ENCODE measurements around the gene RAB4A. TPM values are rescaled to one million over a fixed set of nuclear protein-coding genes. Genes with fewer than 3 reads are reported as not detected.
"Not testable (repeated sequence)": the region's sequence is repeated elsewhere in the genome, so short reads cannot be mapped to it uniquely, and the experiment has no call there.

The RAB4A gene
- polyA plus RNA-seq, 3 donors: 53.5 to 60.3 (median 54.4) TPM

DNA sequence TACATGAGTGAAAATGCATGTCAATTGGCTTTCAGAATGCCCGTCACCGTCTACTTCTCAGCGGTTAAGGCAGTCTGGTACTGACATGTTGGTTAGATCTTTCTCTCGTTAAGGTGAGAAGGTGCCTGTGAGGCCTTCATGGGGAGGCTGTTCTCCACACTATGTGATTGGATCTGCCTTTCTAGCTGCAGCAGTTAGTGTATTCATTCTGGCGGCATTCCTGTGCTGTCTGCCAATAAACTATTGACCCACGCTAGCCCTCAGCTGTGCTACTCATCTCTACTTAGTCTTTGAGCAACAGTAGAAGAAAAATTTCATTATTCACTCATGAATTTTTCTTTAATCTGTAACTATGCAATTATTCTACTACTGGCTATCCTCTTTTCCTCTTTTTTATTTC, 39.9 kb downstream of the RAB4A start:
- DNase-seq (ENCODE audit: extremely low read depth in 1 of 11, low read depth in 9 of 11, low spot score in 4 of 11): no peak

DNA sequence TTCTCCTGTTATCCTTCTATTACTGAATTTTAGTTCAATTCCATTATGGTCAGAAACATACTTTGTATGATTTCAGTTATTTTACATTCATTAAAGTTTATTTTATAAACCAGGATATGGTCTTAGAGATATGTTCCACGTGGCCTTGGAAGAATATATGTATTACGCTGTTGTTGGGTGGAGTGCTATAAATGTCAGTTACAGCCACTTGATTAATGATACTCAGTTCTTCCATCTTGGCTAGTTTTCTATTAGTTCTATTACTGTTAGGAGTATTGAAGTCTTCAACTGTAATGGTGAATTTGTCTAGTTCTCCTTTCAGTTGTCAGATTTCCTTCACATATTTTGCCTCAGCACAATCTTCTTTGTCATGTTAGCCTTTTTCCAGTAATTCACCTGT, 45.3 kb downstream of the RAB4A start:
- DNase-seq (ENCODE audit: extremely low read depth in 1 of 11, low read depth in 9 of 11, low spot score in 4 of 11): no peak

DNA sequence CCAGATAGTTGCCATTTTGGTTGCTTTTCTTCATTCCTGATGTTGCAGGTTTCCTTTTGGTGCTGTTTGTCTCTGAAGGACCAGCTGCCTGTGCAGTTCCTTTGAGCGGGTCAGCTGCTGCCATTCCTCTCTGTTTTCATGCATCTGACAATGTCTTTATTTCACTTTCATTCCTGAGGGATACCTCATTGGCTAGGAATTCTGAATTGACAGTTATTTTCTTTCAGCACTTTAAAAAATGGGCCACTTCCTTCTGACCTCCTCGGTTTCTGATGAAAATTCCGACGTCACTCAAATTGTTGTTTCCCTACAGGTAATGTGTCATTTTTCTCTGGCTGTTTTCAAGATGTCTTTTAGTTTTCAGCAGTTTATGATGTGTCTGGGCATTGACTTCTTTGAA, 47.1 kb downstream of the RAB4A start:
- DNase-seq (ENCODE audit: extremely low read depth in 1 of 11, low read depth in 9 of 11, low spot score in 4 of 11): no peak

DNA sequence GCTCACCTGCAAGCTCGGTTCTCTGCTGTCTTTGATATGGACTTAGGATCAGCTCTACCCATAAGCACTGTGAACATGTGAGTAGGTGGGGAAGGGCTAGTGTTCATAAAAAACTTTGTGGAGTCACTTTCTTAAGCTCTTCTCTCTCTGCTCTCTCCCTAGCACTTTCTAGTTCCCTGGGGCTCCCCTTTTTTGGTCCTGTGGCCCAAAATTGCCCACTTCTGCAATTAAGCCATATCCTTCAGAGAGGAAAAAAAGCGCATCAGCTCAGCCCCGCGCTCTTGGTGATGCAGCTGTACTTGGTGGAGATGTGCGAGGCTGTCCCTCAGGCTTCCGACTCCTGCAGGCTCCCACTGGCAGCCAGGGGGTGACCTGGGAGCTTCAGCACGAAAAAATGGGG, 48.6 kb downstream of the RAB4A start:
- no peak for DNase-seq (ENCODE audit: extremely low read depth in 1 of 11, low read depth in 9 of 11, low spot score in 4 of 11)

DNA sequence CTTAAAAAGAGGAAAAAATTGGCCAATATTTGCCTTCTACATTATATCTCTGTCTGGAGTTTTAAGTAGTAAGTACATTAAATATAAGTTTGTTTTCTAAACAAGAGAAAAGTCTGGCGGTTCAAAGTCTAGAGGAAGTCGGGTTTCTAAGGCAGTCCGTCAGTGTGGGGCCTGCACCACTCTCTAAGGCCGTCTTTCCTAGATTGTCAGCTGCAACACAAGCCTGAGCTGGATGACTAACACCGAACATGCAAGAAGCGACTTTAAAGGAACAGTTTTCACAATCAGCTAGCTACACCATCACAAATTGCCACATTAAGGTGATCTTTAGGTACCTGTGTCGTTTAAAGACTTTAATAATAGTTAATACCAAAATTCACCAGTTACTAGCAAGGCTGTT, 52.3 kb downstream of the RAB4A start:
- no peak for DNase-seq (ENCODE audit: extremely low read depth in 1 of 11, low read depth in 9 of 11, low spot score in 4 of 11)

DNA sequence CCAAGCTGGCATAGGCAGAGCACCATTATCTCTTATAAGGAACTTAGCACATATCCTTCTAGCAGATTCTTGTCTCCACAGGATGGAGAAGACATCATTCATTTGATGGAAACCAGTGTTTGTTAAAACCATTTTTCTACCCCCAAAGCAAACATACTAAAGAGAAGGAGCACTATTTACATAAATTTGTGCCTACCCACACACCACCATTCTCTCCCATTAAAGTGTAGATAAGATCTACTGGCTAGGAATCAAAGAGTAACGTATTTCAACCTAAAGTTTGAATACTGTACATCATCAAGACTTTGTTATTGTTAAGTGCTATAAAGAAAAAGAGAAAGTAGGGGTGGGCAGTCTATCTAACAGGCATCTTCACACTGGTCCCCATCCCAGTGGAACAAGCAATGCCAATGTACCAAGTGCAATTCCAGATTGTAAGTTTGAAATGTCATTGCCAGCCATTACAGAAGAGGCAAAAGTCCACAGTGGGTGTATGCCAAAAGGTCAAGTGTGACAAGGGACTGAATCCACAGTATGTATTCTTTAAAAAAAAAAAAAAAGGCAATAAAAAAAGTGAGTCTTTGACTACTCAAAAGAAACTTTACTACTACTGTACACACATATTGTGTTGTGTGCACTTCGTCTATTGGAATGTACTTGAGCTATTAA, 53.1 kb downstream of the RAB4A start:
- DNase-seq (ENCODE audit: extremely low read depth in 1 of 11, low read depth in 9 of 11, low spot score in 4 of 11): no peak

DNA sequence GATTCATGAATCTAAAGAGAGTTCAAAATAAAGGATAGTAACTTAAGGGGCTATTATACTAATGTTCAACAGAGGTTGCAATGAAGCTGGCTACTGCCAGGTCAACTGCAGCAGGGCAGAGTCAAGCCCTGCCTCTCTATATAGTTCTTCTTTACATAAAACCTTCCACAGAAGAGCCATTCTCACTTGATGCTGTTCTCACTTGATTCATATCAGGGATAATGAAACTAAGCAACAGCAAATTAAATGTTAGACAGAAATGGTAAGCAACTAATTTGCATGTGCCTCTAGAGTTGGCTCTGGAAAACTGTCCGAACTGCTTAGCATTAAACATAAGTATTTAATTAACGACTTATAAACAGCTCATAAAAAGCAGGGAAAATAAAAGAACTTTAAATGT, 54.5 kb downstream of the RAB4A start:
- no peak for DNase-seq (ENCODE audit: extremely low read depth in 1 of 11, low read depth in 9 of 11, low spot score in 4 of 11)

DNA sequence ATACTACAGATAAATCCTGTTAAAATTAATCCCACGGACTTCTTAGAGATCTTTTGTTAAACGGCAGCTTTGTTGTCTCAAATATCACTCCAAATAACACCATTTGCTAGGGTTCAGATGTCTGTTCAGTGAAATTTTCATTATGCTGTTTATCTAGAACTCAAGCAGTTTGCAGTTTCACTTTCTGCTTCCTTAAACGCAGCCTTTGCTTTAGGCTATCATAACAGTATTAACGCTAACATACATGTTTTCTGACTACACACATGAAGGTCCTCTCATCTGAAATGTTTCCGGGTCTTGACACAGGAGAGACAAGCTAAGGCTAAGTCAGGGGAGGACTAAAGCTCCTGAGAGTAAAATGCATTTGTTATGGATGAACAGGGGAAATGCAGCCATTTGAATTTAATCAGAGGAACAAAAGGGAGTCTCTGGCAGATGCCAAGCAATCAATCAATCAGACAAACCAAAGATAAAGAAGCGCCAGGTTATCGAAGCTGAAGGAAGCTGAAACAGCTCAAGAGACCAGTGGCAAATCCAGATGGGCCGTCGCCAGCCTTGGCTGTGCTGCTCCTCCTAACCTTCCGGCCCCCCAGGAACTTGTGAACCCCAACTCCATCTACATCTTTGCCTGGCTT, 55.1 kb downstream of the RAB4A start:
- peak in 5 of 11 donors; percentile 9 to 27 (median 14) for DNase-seq (ENCODE audit: extremely low read depth in 1 of 11, low read depth in 9 of 11, low spot score in 4 of 11)

DNA sequence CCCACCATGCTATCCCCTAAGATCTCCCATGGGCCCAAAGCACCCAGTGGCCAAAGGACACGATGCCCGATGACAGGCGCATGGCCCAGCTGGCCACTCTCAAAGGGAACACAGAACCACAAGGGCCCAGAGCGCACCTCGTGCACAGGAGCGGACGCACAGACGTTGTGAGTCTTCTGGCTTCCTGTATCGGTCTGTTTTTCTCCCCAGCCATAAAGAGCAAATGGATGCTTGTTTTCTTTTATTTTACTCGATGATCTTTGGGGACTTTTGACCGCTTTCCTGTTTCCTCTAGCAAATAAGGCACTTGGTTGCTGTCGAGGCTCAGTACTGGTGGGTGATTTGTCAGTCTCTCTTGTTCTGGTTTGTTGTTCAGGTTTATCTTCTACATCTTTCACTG, 55.7 kb downstream of the RAB4A start:
- DNase-seq (ENCODE audit: extremely low read depth in 1 of 11, low read depth in 9 of 11, low spot score in 4 of 11): no peak

DNA sequence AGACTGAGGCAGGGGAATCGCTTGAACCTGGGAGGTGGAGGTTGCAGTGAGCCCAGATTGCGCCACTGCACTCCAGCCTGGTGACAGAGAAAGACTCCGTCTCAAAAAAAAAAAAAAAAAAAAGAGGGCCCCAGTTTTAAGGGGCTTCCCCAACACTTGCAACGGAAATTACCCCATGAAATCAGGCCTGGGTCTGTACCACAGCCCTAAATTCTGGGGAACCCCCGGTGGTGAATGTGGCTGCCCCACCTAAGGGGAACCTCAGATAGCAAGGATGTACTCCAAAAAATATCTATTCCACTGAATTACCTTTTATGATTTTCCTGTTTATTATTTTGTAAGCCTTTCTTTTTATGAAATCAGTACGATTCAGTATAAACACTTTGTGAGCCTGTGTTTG, 56.9 kb downstream of the RAB4A start:
- not testable (repeated sequence) for DNase-seq (ENCODE audit: extremely low read depth in 1 of 11, low read depth in 9 of 11, low spot score in 4 of 11)

DNA sequence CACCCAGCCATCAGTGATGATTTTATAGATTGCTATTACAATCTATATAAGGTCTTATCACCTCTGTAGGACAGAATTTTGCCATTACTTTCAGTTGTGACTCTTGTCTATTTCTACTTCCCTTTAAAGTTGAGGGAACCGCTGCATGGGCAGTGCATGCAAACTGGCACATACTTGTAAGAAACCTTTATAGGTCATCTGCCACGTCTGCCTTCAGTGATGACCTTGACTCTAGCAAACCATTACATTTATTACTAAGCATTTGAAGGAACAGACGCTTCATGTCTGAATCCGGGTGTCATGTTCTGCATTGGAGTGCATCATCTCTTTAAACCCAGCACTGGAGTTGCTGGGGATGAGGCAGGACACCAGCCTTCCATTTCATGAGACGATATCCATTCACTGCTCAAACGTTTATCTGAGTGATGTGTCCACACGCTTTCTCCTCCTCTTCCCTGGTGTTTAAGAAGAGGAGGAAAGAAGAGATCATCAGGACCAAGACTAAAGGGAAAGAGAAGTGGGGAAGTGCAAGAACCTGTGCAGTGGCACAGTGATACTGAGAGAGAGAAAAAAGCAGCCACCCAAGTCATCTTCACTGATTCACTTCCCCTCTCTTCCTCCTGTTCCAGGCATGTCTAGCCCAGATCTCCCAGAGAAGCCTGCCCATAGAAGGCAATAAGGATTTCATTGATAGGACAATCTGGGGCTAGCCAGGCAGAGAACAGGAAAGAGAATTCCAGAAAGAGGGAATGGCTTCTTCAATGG, 57.9 kb downstream of the RAB4A start:
- DNase-seq (ENCODE audit: extremely low read depth in 1 of 11, low read depth in 9 of 11, low spot score in 4 of 11): no peak

DNA sequence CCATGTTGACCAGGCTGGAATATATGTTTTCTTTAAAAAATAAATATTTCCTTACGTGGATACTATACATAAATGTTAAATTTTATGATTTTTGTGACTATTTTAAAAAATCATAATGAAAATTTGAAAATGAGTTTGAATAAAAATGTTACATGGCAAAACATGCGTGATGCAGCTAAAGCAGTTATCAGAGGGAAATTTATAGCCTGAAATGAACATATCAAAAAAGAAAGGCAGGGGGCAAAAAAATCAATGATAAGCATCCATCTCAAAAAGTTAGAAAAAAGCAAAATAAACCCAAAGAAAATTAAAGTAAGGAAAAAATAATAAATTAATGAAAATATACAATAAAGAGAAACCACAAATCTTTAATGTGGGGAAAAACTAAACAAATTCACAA, 63.4 kb downstream of the RAB4A start:
- DNase-seq (ENCODE audit: extremely low read depth in 1 of 11, low read depth in 9 of 11, low spot score in 4 of 11): no peak

DNA sequence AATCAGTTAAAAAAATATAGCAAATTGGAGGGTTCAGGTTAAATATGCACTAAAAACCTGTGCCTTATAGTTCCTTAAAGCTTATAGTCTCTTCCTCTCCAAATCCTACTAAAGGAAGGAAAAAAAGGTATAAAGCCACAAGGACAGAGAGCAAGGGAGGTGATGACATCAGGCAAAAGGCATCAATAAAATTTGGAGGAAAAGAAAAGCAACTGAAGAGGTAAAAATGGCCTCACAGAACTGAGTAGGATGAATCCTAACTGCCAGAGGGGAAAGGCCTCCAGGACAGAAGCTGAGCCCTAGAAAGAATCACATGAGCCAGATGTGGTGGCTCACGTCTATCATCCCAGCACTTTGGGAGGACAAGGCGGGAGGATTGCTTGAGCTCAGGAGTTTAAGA, 63.8 kb downstream of the RAB4A start:
- DNase-seq (ENCODE audit: extremely low read depth in 1 of 11, low read depth in 9 of 11, low spot score in 4 of 11): no peak

DNA sequence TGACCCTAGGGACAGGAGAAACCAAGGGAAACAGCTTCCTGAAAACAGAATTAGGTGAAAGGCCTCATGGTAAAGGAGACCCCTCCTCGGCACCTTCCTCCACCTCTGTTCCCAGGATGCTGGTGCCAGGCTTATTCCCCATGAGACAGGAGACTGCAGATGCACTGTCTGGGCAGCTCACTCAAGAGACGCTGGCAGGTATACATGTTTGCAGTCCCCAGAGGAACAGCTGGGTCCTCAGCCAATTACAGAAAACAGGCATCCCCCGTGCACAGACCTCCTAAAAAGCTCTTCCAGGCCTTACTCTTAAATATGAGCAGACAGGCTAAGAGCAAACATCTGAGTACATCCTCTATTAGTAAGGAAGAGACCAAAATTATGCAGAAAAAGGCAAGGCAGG, 65.4 kb downstream of the RAB4A start:
- no peak for DNase-seq (ENCODE audit: extremely low read depth in 1 of 11, low read depth in 9 of 11, low spot score in 4 of 11)

DNA sequence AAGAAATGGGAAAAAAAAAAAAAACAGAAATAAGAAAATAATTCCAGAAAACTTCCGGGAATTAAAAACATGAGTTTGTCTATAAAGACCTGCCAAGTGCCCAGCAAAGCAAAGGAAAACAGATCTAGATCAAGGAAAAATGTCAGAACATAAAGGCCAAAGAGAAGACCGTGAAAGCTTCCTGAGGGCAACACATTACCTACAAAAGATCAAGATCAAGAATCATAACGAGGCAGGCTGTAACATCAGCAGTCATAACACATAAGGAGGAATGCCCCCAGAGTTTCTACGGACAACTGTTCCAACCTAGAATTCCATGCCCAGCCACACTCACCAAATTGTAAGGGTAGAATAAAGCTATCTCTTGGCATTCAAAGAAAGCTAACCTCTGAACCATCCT, 68.2 kb downstream of the RAB4A start:
- DNase-seq (ENCODE audit: extremely low read depth in 1 of 11, low read depth in 9 of 11, low spot score in 4 of 11): no peak

DNA sequence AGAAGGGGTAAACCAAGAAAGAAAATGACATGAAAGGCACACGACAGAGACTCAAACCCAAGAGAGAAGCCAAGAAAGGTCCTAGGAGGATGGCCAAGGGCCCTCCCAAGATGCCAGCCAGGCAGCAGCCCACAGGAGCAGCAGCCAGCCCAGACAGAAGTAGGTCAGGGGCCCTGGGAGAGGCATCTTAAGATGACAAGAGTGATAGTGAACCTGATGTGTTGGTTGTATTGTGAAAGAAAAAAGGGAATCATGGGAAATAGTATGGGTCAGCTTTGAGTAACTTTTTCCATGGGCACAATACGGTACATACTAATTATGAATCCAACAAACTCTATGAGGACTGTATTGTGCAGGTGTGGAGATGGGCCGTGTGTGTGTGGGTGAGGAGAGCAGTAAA, 68.6 kb downstream of the RAB4A start:
- no peak for DNase-seq (ENCODE audit: extremely low read depth in 1 of 11, low read depth in 9 of 11, low spot score in 4 of 11)

DNA sequence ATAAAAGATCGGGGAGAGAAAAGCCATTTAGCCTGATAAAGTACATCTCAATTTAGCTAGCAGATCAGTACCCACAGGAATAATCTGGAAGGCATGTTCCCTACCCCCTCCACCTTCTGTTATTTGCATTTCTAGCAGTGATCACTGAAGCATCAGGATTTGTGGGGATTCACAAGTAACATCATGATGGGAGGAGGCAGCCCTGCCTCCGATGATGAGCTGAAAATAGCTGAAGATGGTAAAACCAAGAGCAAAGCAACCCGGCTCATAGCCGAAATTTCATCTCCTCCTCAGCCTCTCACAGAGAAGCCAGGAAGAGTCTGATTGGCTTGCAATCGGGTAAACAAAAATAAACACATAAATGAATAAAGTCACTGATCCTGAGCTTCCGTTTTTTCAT, 69.6 kb downstream of the RAB4A start:
- no peak for DNase-seq (ENCODE audit: extremely low read depth in 1 of 11, low read depth in 9 of 11, low spot score in 4 of 11)

DNA sequence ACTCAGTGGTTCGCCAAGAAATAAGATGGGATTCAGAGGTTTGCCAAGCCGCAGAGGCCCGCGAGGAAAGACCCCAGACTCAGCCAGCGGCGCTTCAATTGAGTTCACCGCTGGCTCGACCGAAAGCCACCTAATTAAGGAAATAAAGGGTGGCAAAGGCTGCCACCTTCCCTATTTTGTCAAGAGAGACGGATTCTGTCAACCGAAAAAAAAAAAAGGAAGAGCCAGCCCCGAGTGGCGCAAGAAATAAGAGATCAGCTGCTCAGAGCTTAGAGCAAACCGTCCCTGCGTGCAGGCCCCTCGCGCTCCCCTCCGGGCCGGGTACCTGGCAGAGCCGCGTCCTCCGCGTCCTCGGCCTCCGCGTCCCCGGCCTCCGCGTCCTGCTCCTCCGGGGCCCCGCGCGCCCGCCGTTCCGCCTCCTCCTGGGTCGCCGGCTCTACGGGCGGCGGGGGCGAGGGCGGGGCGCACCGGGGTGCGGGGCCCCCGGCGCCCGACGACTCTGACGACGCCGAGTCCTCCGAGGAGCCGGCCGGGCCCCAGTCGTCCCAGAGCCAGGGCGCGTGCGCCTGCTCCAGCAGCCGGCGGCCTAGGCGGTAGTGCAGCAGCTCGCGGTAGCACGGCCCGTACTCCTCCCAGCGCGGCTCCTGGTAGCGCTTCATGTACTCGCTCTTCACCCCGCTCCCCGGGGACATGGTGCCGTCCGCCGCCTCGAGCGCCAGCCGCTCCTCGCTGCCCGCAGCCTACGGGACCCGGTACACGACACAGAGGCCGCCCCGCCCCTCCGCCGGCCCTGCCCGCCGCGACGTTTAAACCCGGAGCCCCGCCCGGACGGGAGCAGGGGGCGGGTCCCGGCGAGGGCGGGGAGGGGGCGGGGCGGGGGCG, 71.1 kb downstream of the RAB4A start:
- DNase-seq (ENCODE audit: extremely low read depth in 1 of 11, low read depth in 9 of 11, low spot score in 4 of 11): peak in 7 of 11 donors; percentile 22 to 78 (median 63)
